IPS-11a (cell line): Measurements from ENCODE around the gene DDTL.
"Not testable (repeated sequence)": the region's sequence is repeated elsewhere in the genome, so short reads cannot be mapped to it uniquely, and the experiment has no call there.

ENCODE experiments used
- H3K4me3 ChIP-seq: one replicate; pipeline ENCODE4 v1.5.1; 2013; ENCODE audit warnings: low read depth, low read length, control low read depth

DDTL gene

DNA sequence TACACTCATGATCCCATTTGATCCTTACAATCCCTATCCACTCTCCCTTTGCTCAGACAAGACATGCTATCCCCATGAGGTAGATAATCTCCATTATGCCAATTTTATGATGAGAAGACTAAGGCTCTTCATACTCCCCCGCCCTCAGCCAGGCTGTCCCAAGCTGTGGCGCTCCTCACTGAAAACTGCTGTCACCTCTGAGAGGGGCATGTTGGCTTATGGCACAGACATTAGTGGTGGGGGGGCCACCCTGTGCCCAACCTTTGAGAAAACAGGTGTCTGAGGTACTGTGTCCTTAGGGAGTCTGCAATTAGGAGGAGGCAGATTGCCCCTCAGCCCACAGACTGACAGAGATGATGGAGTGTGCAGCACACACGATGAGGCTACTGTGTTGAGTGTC, 2.4 kb downstream of the DDTL start:
- H3K4me3 ChIP-seq: no peak overlapping the region

DNA sequence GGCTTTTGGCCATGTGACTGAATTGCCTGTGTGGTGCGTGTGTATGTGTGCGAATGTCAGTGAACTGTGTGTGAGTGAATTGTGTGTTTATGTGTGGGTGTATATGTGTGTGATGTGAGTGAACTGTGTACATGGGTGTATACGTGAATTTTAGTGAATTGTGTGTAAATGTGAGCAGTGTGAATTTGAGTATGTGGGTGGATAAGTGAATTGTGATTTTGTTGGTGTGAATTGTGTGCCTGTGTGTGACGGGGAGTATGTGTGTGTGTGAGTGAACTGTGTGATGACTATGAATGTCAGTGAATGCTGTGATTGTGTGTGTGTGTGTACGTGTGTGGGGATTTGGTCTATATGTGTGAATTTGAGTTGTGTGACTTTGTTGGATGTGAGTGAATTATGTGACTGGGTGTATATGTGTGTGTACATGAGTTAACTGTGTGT, 3.5 kb downstream of the DDTL start:
- H3K4me3 ChIP-seq: no peak overlapping the region

DNA sequence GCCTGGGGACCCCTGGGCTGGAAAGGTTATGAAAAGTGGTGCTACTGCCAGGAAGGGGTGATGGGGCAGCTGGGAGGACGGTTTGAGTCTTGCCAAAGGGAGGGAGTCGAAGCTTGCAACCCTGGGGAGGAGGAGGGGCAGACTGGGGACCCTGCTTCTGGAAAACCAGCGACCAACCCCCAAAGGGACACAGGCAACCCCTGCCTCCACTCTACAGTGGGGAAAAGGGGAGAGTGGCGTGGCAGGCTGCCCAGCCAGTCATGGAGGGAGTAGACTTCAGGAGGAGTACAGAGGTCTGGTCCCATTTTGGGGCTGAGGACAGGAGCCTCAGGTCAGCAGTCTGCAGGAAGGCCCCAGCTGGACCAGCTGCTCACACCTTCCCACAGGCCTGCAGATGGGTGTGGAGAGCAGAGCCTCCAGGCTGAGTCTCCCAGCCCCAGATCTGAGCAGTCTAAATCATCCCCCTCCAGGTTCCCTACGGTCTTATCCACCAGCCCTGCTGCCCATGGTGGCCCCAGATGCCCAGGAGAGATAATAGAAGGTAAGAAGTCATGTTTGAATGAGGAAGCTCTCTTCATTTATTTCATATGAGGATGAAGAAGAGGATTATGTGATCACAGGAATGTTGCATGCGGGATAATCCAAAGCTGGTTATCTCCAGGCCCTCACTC, 4.3 kb downstream of the DDTL start:
- H3K4me3 ChIP-seq: no peak overlapping the region

GRCh38 chr22:23971927-23972326, 5.2 kb downstream of the DDTL start:
- not testable (repeated sequence) for H3K4me3 ChIP-seq

DNA sequence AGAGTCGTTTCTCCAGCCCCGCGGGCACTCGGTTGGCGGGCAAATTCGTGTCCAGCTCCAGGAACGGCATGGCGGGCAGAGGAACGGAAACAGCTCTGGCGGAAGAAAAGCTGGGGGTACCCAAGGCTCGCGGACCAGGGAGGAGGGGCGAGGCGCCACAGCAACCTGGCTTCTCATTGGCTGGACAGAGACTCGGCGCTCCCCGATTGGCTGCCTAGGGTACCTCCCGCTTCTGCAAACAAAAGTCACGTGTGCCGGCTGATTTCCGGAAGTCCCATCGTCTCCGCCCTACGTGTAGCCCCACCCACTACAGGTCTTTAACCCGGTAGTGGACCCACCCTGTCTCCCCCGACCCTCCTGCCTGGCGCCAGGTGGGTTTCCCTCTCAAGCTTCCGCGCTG, 7.7 kb downstream of the DDTL start, which contains the start of gene DDT:
Gene DDT, minus strand, starts transcription at position 97 of the 400 bp plus-strand sequence. Its CDS starts 27 bp downstream, at position 70.
- not testable (repeated sequence) for H3K4me3 ChIP-seq

DNA sequence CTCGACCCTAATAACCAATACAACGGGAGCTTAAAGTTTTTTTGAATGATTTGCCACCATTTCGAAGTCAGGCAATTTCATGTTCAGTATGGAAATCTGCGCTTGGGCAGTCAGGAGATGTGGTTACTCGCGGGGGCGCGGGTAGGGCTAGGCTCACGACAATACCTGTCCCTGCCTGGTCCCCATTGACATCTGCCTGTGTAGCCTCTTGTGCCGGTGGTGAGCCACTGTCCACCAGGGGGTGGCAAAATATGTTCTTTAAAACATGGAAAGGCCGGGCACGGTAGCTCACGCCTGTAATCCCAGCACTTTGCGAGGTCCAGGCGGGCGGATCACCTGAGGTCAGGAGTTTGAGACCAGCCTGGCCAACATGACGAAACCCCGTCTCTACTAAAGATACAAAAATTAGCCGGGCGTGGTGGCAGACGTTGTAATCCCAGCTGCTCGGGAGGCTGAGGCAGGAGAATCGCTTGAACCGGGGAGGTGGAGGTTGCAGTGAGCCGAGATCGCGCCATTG, 8.2 kb downstream of the DDTL start:
- not testable (repeated sequence) for H3K4me3 ChIP-seq

- H3K4me3 ChIP-seq: not testable (repeated sequence)
These were observed 10.6 kb downstream of the DDTL start for GRCh38 chr22:23977304-23977703.

DNA sequence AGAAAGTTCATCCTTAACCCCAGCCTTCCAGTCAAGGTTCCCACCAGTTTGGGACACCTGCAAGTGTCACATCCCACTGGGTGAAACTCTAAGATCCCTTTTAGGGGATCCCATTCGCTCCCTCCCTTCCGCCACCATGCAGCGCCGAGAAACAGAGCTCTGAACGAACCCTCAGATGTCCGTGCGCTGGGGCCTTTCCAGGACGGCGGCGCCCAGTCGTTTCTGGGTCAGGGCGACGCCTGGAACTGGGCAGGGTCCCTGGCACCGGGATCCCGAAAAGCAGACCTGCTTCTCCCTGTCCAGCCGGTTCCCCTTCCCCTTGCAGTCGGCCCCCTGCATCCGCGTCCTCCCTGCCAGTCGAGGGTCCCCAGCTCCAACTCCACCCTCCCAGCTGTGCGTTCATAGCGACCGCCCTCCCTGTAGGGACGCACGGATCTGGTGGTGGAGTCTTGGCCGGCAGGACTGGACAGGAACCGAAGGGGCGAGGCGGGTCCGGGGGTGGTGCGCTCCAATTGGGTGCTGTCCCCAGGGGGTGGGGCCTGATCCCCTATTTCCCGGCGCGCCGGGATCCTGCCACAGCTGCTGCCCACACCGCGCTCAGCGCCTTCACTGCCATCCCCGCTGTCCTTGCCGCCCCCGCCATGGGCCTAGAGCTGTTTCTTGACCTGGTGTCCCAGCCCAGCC, 13.0 kb downstream of the DDTL start, which contains the start of gene GSTT2:
Gene GSTT2, plus strand, starts transcription at position 578 of the 684 bp plus-strand sequence.
- H3K4me3 ChIP-seq: not testable (repeated sequence)

- not testable (repeated sequence) for H3K4me3 ChIP-seq
These were observed 13.9 kb downstream of the DDTL start for GRCh38 chr22:23980567-23980966.

DNA sequence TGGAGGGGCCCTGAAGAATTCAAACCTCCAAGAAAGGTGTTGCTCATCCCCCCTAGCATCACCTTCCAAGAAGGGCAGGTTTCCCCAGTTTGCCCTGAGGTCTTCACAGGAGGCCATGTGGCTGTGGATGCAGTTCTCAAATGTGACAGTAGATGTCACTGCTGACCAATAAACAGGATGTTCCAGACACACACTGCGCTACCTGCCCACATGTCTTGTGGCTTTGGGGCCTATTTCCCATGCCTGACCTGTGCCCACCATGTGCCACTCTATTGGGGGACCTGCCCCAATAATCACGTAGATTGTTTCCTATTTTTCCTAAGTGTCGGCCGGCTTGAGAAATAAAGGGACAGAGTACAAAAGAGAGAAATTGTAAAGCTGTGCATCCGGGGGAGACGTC, 17.7 kb downstream of the DDTL start:
- H3K4me3 ChIP-seq: no peak overlapping the region

DNA sequence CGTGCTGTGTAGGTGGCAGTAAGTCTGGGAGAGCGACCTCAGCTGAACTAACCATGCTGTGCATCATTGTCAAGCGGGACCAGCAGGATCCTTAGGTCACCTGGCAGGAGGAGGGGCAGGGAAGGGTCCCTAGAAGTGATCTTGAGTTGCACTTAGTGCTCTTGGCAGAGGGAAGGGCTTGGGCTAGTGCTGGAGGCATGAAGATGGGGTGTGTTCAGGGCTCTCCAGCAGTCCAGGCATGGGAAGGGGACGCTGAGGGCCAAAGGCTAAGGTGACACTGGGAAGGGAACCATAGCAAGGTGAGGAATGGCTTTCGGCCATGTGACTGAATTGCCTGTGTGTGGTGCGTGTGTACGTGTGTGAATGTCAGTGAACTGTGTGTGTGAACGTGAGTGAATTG, 19.4 kb downstream of the DDTL start:
- not testable (repeated sequence) for H3K4me3 ChIP-seq

GRCh38 chr22:23986538-23987178, 20.0 kb downstream of the DDTL start:
- not testable (repeated sequence) for H3K4me3 ChIP-seq

DNA sequence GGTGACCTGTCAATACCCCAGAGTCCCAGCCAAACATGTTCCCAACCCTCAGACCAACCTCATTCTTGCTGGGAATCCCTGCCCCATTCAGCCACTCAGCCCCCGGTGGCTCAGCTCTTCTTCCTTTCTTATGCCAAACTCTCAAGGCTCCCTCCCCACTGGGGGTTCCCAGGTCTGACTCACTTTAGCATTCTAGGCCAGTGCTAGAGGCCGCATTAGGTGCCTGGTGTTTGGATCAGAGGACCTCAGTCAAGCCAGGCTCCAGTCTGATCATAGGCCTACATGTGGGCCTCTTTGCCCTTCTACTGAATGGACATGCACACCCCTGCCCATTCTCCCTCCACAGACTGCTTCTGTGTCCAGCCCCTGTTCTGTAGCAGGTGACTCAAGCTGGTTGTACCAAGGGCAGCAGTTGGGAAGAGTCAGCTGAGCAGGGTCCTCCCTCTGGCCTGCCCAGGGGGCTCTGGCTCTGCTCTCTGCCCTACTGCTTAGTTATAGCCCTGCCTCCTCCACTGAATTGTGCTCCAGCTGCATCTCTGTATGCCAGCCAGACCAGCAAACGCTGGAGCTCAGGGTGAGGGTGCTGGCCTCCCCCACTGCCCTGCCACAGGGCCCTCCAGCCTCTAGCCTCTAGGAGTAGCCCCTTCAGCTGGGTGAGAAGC, 23.0 kb downstream of the DDTL start:
- not testable (repeated sequence) for H3K4me3 ChIP-seq

DNA sequence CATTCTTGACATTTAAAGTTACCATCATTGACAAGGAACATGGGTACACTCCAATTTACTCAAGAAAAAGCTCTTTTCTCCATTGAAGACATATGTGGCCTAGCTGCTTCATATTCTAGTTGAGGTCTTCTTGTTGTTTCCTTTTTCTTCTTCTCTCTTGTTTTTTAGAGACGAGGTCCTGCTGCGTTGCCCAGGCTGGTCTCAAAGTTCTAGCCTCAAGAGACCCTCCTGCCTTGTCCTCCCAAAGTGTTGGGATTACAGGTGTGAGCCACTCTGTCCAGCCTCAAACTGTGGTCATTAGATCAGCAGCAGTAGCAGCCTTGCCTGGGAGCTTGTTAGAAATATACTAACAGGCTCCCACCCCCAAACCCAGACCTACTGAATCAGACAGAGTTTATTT, 26.4 kb downstream of the DDTL start:
- not testable (repeated sequence) for H3K4me3 ChIP-seq

GRCh38 chr22:23993581-23994177, 27.0 kb downstream of the DDTL start:
- not testable (repeated sequence) for H3K4me3 ChIP-seq

GRCh38 chr22:23997092-23997491, 30.4 kb downstream of the DDTL start:
- no peak overlapping the region for H3K4me3 ChIP-seq

DNA sequence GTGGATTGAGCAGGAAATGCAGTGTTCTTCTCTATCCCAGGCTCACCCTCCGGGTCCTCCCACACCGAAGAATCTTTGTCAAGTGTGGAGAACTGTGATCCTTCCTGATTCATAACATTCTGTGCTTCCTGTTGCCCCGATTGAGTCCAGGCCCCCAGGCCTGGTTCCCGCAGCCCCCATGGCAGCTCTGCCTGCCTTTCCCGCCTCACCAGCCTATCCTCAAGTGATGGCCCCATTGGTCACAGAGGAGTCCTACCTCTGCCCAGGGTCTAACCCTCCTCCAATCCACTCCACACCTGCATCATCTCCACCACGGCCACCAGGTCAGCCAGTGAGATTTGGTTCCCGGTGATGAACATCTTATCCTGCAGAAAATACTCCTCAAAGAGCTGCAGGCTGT, 33.1 kb downstream of the DDTL start:
- not testable (repeated sequence) for H3K4me3 ChIP-seq

GRCh38 chr22:24001314-24001713, 34.6 kb downstream of the DDTL start:
- H3K4me3 ChIP-seq: no peak overlapping the region

DNA sequence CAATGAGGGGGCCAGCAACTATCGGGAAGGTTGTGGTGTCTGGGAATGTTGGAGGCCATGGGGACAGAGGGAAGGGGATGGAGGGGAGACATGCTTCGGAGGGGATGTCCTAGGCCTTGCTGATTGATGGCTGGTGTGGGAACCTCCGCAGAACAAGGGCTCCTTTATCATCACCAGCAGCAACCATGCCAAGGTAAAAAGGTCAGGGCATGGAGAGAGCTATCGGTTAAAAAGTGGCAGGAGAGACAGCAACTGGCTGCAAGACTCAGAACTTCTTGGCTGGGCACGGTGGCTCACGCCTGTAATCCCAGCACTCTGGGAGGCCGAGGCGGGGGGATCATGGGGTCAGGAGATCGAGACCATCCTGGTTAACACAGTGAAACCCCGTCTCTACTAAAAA, 35.6 kb downstream of the DDTL start:
- no peak overlapping the region for H3K4me3 ChIP-seq

DNA sequence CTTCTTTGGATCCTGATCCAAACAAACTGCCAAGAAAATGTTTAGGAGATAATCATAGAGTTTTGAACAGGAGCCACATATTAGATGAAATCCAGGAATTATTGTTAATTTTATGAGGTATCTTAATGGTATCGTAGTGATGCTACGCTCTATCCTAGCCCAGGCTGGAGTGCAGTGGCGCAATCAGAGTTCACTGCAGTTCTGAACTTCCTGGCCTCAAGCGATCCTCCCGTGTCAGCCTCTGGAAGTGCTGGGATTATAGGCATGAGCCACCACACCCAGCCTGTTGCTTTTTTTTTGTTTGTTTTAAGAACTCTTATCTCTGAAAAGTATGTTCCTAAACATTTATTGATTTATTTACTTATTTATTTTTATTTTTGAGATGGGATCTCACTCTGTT, 36.2 kb downstream of the DDTL start:
- H3K4me3 ChIP-seq: no peak overlapping the region

DNA sequence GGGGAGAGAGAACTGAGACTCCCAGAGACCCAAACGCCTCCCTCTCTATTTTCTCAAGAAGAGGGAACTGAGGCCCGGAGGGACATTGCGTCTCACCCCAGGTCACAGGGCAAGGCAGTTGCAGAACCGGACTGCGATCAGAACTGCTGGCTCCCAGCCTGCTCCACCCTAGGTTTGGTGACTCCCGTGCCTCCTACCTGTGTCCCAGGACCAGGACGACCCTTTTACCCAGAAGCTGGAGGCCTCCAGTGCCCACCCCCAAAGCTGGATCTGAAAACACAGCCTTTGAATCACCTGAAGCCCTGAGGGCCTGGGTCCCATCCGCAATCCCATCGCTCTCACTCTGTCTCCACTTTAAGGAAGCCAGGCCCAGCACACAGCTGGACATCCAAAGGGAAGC, 37.2 kb downstream of the DDTL start:
- no peak overlapping the region for H3K4me3 ChIP-seq
